HG03064 (cell line): ENCODE data around the gene MYO1E.

ENCODE experiments used
- ATAC-seq: cut with Tn5 transposase; IDR thresholded peaks from one replicate; pipeline ENCODE4 v1.9.1; 2021; ENCODE audit warnings: low read depth; ENCODE audit not compliant: unreplicated experiment

Gene MYO1E

DNA sequence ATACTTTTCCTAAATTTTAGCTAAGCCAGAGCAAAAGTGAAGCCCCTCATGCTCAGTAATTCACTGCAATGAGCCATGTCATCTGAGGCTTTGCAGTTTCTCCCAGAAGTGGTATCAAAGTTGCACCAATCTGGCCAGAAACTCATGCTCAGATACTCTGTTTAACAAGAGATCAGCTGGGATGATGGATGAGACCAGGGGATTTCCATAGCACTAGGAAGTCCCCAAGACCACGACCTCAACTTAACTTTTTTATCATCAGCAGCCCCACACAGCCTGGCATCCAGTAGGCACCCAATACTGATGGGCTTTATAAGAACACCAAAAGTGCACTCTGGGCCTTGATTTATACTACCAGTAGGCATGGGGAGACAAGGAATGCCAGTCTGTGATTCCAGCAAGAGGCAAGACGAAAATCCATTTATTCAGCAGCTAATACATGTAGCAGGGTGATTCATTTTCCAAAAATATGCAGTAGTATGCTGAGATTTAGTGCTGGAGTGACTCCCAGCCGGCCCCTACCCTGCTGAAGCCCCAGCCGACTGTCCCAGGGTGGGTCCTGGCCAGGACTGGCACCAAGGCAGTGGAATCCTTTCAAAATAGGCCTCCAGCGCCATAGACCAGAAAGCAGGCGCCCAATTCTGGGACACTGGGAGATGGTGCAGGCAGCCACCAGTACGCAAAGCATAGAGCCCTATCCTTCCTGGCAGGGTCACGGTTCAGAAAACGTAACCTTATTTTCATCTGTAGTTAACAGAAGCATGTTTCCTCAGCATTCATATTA is 166.6 kb downstream of the MYO1E start:
- ATAC-seq, result no peak

DNA sequence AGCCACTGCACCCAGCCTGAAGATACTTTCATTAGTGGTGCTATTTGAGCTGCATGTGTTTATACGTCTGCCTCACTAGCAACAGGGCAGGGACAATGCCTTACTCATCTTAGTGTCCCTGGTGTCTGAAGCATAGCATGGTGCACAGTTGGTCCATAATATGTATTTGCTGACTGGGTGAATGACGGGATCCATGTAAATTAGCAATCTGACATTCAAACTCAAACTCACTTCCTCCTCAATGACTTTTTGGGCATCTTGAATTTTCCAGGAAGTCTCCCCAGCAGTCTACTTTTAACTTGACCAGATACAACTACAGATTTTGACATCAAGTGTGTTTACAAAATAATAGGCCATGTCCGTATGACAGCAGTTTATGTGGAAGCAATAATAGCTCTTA is 169.0 kb downstream of the MYO1E start:
- ATAC-seq, result no peak

DNA sequence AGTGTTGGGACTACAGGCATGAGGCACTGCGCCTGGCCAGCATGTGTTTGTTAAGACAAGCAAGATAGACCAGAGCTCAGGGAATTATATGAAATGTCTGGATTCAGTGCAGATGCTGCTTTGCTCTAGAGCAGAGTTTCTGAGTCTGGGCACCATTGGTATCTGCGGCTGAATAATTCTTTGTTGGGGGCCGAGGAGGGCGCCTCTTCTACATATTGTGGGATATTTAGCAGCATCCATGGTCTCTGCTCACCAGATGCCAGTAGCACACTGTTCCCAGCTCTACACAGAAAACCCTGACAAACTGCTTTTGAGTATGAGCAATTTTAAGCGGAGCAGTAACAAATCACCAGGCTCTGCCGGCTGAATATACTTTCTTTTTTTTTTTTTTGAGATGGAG is 169.7 kb downstream of the MYO1E start:
- ATAC-seq, result no peak

DNA sequence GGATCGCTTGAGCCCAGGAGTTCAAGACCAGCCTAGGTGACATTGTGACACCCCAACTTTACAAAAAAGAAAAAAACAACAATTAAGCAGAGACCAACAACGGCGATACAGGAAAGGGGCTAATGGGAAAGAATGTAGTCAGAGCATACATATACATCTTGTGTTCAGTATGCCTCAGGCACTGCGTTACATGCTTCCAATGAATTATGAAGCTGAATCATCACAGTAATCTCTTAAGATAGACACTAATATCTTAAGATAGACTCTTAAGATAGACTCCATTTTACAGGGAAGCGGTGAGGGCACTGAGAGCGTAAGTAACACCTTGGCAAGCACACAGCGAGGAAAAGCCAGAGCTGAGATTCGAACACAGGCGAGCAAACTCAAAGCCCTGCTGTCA is 172.1 kb downstream of the MYO1E start:
- no peak for ATAC-seq

DNA sequence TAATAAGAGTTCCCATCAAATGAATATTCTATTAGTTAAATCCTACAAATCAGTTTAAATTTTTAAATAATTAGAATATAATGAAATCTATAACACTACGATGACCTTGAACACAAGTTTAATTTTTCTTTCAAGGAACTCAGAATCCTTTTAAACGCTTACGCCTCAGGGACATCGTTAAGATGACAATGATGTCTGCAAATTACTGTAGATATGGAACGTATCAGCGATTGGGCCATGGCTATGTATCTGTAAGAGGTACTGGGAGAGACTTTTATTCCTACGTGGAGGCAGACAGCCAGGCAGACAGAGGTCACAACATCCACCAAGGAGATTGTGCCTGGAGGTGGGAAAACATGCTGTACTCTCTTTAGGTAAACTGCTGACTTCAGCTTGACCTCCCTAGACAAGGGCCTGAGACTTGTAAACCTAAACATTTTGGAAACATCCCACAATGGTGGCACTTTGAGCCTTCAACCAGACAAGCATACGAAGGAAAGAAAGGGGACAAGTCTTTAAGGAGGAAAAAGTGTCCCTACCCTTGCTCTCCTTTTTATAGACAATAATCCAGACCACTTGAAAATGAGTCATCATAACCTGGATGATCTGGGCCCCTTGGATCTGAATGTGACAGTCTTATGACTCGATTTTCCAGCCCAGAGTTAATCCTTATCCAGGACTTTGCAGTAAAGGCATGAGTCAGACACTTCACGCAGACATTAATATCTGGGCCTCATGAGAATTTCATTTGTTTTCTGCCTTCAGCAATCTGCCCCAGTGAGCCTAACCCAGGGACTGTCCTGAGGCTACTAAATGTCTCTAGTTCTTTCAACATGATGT is 172.8 kb downstream of the MYO1E start:
- no peak for ATAC-seq

DNA sequence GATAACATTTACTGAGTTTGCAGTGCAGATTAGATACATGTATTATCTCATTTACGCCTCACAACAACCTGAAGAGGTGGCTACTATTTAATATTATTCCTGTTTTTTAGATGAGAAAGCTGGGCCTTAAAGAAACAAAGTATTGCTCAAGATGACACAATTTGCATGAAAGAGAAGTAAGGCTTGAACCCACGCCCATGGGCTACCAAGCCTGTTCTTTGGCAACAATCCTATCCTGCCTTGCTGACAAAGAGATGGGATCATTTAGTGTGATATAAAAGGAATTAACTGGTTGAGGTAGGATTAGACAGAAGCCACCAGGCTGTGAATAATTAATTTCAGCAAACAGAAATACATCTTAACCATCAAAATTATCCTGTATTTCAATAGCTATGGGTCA is 175.2 kb downstream of the MYO1E start:
- no peak for ATAC-seq

DNA sequence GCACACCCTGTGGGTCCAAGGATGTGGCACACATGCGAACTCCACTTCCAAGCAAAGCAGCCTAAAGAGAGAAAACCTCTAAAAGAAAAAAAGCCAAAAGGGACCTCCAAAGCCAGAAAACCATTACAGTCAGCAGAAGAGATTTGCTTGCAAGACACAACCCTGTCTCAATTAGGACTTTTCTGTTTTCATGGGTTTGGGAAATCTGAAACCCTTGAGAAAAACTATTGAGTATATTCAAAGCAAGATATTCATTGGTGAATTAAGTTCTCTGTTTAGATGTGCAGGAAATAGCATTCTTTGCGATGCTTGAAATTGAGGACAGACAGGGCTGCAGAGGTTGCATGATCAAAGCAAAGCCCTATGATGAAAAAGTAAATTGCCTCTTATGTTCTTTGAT is 176.3 kb downstream of the MYO1E start:
- ATAC-seq, result no peak

DNA sequence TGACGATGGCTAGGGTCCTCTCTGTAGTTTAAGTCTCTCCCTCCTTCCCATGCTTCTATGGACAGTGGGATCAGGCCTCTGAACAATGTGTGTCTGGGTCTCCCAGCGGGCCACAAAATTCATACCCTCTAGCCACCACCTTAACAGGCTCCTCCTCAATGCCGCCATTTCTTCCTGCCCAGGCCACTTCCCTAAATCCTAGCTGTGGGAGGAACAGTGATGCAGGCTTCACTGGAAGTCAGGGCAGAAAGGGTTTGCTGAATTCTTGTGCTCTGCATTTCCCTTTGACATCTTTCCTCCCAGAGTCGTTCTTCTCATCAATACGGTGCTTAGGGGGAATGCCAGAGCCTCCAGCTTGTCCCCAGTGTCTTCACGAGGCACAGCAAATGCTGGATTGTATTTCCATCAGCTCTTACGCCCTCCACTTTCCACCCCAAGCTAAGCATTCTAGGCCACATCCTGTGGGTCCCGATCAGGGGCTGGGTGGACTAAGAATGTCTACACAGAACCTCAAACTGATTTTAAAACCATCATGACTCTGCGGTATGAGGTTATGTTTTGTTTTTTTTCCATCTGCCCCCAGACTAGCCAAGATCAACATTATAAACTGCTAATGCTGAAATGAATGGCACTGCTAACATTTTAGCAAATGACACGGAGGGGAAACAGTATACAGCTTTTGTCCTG is 177.9 kb downstream of the MYO1E start:
- ATAC-seq, result no peak

DNA sequence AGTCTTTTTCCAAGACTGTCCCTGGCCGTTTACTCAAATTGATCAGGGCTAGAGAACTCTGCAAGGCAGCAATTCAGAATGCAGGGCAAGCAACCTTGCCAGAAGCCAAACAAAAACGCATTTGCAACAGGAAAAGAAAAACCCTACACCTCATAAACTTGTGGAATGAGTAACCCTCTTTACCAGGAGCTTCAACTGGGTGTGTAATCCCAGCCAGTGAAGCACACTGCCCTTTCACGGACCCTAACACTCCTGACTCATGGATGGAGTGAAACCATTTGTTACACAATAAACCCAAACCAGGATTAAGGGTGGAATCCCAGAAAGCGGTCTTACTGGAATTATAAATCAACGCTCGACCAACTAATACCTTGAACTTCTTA is 180.8 kb downstream of the MYO1E start:
- no peak for ATAC-seq

DNA sequence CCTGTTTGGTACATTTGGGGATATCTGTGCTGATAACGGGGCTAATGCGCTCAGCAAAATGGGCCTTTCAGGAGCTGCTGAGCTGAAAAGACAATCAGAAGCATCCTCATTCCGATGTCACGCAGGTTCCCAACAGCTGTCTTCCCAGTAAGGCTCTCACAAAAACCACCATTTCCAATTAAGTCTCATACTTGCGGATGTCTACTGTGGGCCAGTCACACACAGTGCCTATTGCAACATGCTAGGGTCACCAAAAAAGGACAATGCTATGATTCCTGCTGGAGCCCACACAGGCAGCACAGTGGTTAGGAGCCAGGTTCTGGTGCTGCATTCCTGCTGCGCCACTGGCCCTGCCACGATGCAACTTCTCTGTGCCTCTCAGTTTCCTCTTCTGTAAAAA is 182.4 kb downstream of the MYO1E start:
- ATAC-seq, result no peak

DNA sequence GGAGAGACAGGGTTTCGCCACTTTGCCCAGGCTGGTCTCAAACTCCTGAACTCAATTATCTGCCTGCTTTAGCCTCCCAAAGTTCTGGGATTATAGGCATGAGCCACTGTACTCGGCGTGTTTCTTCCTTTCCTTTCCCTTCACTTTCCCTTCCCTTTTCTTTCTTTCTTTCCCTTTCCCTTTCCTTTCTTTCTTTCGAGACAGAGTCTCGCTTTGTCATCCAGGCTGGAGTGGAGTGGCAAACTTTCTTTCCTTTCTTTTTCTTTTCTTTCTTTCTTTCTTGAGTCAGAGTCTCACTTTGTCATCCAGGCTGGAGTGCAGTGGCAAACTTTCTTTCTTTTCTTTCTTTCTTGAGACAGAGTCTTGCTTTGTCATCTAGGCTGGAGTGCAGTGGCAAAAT is 183.4 kb downstream of the MYO1E start:
- no peak for ATAC-seq

DNA sequence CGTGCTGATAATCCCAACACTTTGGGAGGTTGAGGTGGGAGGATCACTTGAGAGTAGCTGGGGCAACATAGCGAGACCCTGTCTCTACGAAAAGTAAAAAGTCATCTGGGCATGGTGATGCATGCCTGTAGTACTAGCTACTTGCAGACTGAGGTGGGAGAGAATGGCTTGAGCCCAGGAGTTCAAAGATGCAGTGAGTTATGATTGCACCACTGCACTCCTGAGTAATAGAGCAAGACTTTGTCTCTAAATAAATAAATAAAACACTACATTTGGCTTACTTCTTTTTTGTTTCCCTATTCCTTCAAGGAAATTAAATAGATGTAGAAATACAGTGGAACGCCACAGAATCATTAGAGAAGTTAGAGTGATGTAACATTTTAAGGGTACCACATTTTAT is 186.2 kb downstream of the MYO1E start:
- no peak for ATAC-seq

DNA sequence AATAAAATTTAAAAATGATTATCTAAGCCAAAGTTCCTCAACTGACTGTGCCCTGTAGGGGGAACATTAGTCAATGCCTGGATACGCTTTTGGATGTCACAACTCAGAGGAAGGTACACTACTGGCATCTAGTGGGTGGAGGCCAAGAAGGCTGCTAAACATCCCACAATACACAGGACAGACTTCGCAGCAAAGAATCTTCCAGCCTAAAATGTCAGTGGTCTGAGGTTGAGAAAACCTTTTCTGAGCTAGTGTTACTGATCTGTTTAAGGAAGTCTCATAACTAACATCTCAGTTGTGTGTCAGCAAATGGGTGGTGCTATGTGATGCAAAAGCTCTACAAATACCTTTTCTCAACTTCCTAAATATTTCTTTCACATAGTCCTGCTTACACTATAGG is 186.9 kb downstream of the MYO1E start:
- ATAC-seq, result no peak

DNA sequence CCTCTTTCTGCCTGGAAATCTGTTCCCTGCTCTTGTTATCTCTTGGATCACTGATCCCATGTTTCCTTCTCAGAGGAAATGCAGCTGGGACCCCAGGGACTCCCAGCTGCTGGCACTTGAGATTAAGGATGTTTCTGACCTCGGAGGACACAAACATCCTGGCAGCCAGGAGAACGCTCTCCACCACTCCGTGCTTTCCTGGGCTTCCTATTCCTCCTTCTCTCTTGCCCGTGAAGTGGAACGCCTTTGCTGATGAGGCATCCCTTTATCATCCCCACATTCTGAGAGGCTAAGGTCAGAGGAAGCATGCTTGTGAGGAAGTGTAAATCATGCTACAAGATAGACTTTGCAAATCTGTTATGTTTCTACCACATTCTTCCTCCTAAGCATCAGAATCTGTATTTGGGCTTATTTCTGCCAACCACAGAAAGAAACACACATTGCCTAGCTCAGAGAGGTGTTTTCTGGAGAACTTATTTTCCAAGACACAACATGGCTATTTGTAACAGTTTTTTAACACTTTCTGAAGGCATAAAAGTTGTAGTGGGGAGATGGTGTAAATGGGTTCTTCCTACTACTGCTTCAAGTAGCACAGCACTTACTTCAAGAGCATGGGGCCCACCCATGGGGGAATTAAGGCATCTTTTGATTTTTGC is 191.6 kb downstream of the MYO1E start:
- ATAC-seq, result no peak

DNA sequence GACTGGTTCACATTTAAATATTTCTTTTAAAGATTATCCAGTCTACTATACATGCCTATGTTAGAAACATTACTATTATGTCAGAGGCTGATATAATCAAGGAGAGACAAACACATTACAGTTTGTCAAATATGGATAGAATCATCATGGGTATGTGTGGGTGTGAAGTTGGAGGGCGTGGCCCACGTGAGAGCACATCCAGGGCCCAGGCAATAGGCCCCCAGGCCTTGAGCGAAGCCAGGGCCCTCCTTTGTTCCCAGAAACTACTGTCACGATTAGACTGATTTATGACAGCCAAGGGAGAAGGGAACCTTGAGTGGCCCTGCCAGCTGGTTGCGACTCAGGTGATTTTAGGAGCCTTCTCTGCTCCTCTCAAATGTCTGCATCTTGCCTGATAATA is 193.0 kb downstream of the MYO1E start:
- no peak for ATAC-seq

DNA sequence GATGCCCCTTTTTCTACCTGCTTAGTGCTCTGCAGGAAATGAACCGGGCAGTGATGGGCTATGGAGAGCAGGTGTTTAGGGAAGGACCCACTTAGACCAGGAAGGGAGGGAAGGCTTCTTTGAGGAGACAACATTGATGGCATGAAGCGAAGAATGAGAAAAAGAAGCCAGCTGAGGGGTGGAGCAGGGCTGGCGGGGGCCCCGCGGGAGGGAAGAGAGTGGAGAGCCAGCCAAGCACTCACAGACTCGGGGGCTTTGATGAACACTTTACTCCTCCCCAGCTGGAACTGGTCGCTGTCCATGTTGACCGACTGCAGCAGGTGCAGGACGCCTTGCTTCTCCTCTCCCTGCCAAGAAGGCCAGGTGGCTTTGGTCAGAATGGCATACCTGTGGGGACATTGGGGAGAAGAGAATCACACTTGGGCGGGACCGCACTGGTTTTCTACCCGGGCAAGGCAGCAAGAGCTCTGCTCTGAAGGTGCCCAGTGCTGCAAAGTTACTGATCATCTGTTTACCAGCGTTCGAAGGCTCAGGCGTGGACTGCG is 194.4 kb downstream of the MYO1E start:
- ATAC-seq, result no peak

DNA sequence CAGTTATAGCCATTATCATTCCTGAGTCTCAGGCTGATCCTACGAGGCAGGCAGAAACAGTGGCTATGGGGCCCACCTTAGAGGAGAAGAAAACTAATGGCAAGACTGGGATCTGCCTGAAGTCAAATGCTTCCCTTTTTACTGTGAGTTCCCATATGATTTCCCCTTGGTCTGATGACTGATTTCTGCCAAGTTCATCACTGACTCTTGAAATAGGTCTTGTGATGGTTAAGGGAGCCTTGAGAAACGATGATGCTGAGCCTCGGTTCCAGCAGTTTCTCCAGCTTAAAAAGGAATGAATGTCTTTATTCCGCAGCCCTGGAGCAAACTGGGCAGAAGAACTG is 195.4 kb downstream of the MYO1E start:
- ATAC-seq, result no peak

DNA sequence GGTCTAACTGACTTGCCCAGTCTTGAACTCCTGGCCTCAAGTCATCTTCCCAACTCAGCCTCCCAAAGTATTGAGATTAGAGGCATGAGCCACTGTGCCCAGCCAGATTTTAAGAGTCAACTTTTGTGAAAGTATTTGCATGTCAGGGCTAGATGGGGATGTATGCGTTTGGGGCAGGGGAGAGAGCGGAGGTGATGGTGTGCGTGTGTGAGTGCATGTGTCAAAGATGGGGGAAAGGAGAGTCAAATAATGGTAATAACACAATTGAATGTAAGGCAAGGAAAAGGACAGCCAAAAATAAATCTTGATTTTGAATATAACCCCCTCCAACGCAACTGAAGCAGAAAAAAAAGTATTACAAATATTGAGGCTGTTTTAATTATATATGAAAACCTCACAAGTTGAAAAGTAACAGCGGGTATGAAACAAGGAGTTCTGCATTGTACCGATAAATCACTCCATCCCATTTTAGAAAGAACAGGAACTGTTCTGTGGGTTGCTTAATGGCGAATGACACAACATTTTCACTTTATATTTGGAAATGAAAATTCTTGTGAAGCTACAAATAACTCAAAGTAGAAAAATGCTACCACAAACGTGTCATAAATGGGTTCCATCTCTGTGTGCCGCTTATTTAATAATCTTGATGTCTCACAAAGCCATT is 195.9 kb downstream of the MYO1E start:
- ATAC-seq, result no peak

DNA sequence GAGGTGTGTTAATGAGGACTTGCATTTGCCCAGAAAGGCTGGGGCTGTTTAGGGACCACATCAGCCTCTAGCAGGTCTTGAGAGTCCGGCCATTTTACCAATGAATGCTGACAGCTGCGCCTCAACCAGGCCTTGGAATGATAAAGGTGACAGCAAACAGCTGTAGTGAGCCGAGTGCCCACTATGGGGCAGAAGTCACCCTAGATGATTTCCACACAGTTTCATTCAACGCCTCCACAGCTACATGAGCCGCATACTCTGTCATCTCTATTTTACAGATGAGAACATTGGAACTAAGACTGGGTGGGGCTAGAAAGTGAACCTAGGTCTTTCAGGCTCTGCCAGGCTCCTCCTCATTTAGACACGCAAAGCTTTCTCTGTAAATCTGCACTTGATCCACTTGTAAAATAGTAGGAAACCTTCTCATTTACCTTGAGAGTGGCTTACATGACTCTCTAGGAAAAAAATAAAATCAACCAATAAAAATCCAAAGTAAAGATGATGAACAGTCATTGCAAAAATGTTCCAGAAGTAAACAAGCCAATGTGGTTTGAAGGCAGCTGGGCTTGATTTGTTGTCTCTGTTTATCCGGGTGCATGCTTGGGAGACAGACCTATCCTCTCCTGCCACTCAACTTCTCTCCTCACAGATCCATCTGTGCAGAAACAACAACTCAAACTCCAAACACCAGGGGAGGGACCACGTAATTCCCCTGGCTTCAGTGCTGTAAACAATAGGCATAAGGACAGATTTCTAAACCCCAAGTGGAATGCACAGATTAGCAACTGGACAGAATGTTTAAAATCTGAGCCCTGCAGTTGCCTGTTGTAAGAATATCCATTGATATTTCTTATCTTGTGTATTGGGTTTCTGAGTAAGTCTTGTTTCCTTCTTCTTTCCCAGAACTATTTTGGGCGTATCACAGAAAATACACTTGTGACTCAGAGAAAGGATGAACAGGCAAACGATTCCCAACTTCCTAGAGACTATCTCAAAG is 197.5 kb downstream of the MYO1E start:
- ATAC-seq, result no peak
